Measurements from ENCODE around the gene BBS9.

- no peak for TF ChIP-seq SP1 (IDR thresholded peaks at IDR 0.05)
- TF ChIP-seq, protein P1, sequence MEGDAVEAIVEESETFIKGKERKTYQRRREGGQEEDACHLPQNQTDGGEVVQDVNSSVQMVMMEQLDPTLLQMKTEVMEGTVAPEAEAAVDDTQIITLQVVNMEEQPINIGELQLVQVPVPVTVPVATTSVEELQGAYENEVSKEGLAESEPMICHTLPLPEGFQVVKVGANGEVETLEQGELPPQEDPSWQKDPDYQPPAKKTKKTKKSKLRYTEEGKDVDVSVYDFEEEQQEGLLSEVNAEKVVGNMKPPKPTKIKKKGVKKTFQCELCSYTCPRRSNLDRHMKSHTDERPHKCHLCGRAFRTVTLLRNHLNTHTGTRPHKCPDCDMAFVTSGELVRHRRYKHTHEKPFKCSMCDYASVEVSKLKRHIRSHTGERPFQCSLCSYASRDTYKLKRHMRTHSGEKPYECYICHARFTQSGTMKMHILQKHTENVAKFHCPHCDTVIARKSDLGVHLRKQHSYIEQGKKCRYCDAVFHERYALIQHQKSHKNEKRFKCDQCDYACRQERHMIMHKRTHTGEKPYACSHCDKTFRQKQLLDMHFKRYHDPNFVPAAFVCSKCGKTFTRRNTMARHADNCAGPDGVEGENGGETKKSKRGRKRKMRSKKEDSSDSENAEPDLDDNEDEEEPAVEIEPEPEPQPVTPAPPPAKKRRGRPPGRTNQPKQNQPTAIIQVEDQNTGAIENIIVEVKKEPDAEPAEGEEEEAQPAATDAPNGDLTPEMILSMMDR (IDR thresholded peaks at IDR 0.05; ENCODE audit: low read depth, low read length, missing input control), result no peak
Measured at GRCh38 chr7:33143996-33144718, 14.8 kb downstream of the BBS9 start.
